ENCODE results near the gene TRIM74.
"Not testable (repeated sequence)": the region's sequence is repeated elsewhere in the genome, so short reads cannot be mapped to it uniquely, and the experiment has no call there.

TRIM74 gene

DNA sequence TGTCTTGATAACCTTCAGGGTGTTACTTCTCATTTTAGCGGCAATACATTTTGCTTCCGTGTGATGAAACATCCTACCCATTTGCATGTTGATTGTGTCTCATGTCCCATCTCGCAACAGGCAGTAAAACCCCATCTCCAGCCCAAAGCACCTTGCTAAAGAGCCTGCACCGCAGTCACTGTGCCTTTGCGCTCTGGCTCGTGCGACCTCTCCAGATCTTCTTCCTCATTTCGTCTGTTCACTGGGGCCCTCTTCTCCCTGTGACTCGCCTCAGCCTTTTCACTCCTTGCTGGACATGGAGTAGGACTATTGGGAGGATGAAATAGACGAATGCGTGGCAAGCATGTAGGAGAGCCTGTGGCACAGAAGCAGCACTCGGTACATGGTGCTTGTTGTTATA lies 57.9 kb downstream of the TRIM74 start:
- not testable (repeated sequence) for DNase-seq (ENCODE audit: low read depth in 4 of 4, low spot score in 1 of 4)

Measured in stimulated activated CD4-positive, alpha-beta T cell treated with anti-CD3 and anti-CD28 coated beads, Interleukin-1b, Interleukin-23, amount 100 ng/mL, for 24 hours (primary cell).